Smooth muscle cell (in vitro differentiated cells): ENCODE results near the gene HGFAC. TPM values are rescaled to one million over a fixed set of nuclear protein-coding genes. Genes with fewer than 3 reads are reported as not detected.

Experiments used
- DNase-seq: peaks from one replicate; lab custom pipeline; 2025; ENCODE audit not compliant: unreplicated experiment; lab: John Stamatoyannopoulos, UW
- H2AFZ ChIP-seq: fragments of 200-600 bp; sonication (generic); 2 replicates; pipeline ENCODE4 v1.6.0; 2016; ENCODE audit warnings: antibody characterized with exemption, low read depth, mild to moderate bottlenecking
- H3F3A ChIP-seq: fragments of 200-600 bp; sonication (generic); 2 replicates; pipeline ENCODE4 v1.6.0; 2017; ENCODE audit warnings: antibody characterized with exemption, low read depth
- H3K27ac ChIP-seq: fragments of 200-600 bp; sonication (generic); 2 replicates; pipeline ENCODE4 v1.5.1; 2016; ENCODE audit warnings: low read depth, mild to moderate bottlenecking
- H3K27me3 ChIP-seq: fragments of 200-600 bp; sonication (generic); 2 replicates; pipeline ENCODE4 v1.6.1; 2016; ENCODE audit warnings: low read depth, mild to moderate bottlenecking
- H3K36me3 ChIP-seq: fragments of 200-600 bp; sonication (generic); 2 replicates; pipeline ENCODE4 v1.5.1; 2016; ENCODE audit warnings: low read depth
- H3K4me1 ChIP-seq: fragments of 200-600 bp; sonication (generic); 2 replicates; pipeline ENCODE4 v1.5.1; 2016; ENCODE audit warnings: low read depth
- H3K4me2 ChIP-seq: fragments of 200-600 bp; sonication (generic); 2 replicates; pipeline ENCODE4 v1.6.0; 2016; ENCODE audit warnings: mild to moderate bottlenecking
- H3K4me3 ChIP-seq: fragments of 200-600 bp; sonication (generic); 2 replicates; pipeline ENCODE4 v1.5.1; 2016; ENCODE audit warnings: mild to moderate bottlenecking
- H3K79me2 ChIP-seq: fragments of 200-600 bp; sonication (generic); 2 replicates; pipeline ENCODE4 v1.6.0; 2016; ENCODE audit warnings: low read depth, mild to moderate bottlenecking
- H3K9ac ChIP-seq: fragments of 200-600 bp; sonication (generic); 2 replicates; pipeline ENCODE4 v1.6.0; 2016; ENCODE audit warnings: low read depth
- H3K9me3 ChIP-seq: fragments of 200-600 bp; sonication (generic); replicated peaks from 2 replicates; pipeline ENCODE4 v1.5.1; 2016; ENCODE audit warnings: low read depth
- H4K20me1 ChIP-seq: fragments of 200-600 bp; sonication (generic); 2 replicates; pipeline ENCODE4 v1.6.0; 2016; ENCODE audit warnings: low read depth
- CTCF ChIP-seq: fragments of 200-600 bp; sonication (generic); IDR thresholded peaks from 2 replicates; pipeline ENCODE4 v1.5.1; 2017; ENCODE audit warnings: borderline replicate concordance, mild to moderate bottlenecking, antibody characterized with exemption; ENCODE audit not compliant: insufficient read depth, poor library complexity, severe bottlenecking
- WGBS: methylation state at CpG from one replicate; pipeline ENCODE4 v1.1.7; 2016; ENCODE audit warnings: low lambda C conversion rate; 5-methylcytosine and 5-hydroxymethylcytosine counted together
- polyA plus RNA-seq: library from polyadenylated mRNA; unstranded; fragments of >200 nt; fragmentation: Nextera tagmentation; extraction: Ambion mirVana; gene quantifications from 2 replicates; pipeline ENCODE4 v1.2.1, GENCODE V29; 2016
- total RNA-seq: library from RNA; depleted of rRNA; stranded (reverse); fragments of >200 nt; gene quantifications from 2 replicates; pipeline ENCODE4 v1.2.3, GENCODE V29; 2014

Gene HGFAC
- total and polyA plus RNA-seq, 2 experiments from 2014 or later = 0.58 TPM; not detected in 1

GRCh38 chr4:3407171-3407771 lies 34.5 kb upstream of the HGFAC start:
- H2AFZ ChIP-seq = no peak overlapping the region
- no peaks in the 10 kb centered on the region for H3K4me1 ChIP-seq
- H3K36me3 ChIP-seq = no peaks in the 10 kb centered on the region
- no peak overlapping the region for H3K4me3 ChIP-seq
- peaks cover 98% of the 10 kb centered on the region for H4K20me1 ChIP-seq
- DNase-seq = no peak
- no peaks in the 10 kb centered on the region for H3K9me3 ChIP-seq
- no peaks in the 10 kb centered on the region for H3K27me3 ChIP-seq
- no peaks in the 10 kb centered on the region for H3K79me2 ChIP-seq
- no peak overlapping the region for H3K4me2 ChIP-seq
- WGBS = 93% methylated on average over 30 of the region's 30 CpGs
- TF ChIP-seq CTCF = no peak
- H3K9ac ChIP-seq = no peak overlapping the region
- no peaks in the 10 kb centered on the region for H3F3A ChIP-seq
- no peak overlapping the region for H3K27ac ChIP-seq

DNA sequence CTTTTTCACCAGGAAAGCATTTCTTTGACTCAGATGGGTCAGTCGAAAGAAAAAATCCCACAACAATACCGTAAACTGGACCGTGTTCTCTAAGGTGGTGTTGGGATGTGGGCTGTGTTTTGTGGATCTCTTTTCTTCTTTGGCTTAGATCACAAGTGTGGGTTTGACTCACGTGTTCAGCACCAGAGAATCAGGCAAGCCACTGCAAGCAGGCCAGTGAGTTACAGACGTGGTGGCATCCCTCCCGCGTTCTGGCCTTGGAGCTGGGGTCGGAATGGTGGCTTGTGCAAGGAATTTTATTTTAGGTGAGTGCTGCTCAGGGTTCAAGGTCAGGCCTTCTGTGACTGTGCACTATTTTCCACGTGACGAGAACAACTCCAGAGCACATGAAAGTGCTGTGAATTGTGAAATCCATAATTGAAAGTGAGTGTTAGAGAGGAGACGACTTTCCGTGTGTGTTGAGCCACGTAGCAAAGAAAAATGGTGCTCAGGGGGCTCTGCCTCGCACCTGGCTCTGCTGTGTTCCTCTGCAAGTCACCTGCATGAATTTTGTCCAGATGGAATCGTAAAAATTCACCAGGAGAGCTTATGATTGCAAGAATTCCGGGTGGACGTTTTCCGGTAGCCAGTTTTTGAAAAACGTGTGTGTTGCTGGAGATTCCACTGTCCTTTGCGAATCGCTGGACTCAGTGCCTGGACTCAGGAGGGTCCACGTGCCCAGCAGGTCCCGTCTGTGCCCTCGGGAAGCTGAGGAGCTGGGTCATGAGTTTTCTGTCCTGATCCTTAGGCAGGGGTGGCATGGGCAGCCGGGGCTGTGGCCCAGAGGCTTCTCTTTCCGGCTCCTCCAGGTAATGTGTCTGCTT lies 33.6 kb upstream of the HGFAC start:
- TF ChIP-seq CTCF = no peak
- WGBS = 90% methylated on average over 26 of the region's 26 CpGs
- Histone ChIP-seq H2AFZ (no peak overlapping the region), H3K79me2 (no peaks in the 10 kb centered on the region), H3K4me2 (no peak overlapping the region), H3K27me3 (no peaks in the 10 kb centered on the region), H4K20me1 (peaks cover 98% of the 10 kb centered on the region), H3K9ac (no peak overlapping the region), H3K27ac (no peak overlapping the region), H3K36me3 (no peaks in the 10 kb centered on the region), H3K4me3 (no peak overlapping the region), H3K4me1 (no peaks in the 10 kb centered on the region), H3K9me3 (no peaks in the 10 kb centered on the region), H3F3A (no peaks in the 10 kb centered on the region)
- no peak for DNase-seq

DNA sequence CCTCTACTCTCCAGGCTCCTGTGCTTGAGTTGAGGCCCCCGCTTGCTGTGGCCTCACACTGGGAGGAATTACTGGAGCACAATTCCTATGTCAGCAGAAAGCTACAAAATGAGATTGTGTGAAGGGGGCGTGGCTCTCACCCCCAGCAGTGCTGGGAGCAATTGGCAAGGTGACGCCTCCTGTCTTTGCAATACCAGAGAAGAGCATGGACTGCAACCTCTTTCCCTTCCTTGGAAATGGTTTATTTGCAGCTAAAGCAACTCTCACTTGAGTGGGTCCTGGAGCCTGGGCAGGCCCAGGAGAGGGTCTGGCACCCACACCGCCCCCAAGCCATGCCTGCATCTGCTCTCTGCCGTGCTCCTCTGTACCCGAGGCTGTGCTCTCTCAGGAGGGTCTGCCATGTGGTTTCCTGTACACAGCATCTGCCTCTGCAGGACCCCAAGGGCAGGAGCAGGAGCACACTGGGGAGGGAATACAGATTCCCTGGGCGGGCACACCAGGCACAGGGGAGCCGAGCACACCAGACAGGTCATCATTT lies 32.9 kb upstream of the HGFAC start:
- Histone ChIP-seq H3F3A (no peaks in the 10 kb centered on the region), H3K79me2 (no peaks in the 10 kb centered on the region), H3K27ac (no peak overlapping the region), H3K4me3 (no peak overlapping the region), H3K36me3 (no peaks in the 10 kb centered on the region), H2AFZ (no peak overlapping the region), H3K9me3 (no peaks in the 10 kb centered on the region), H3K4me1 (no peaks in the 10 kb centered on the region), H3K27me3 (no peaks in the 10 kb centered on the region), H3K4me2 (no peak overlapping the region), H3K9ac (no peak overlapping the region), H4K20me1 (peaks cover 98% of the 10 kb centered on the region)
- no peak for TF ChIP-seq CTCF
- no peak for DNase-seq
- WGBS = 86% methylated on average over 8 of the region's 8 CpGs
